Stimulated activated CD8-positive, alpha-beta memory T cell treated with anti-CD3 and anti-CD28 coated beads, Interleukin-4, amount 100 ng/mL, for 24 hours (primary cell): ENCODE measurements around the gene TNPO3.
"Not testable (repeated sequence)": the region's sequence is repeated elsewhere in the genome, so short reads cannot be mapped to it uniquely, and the experiment has no call there.

Source experiments
- DNase-seq: peaks from one replicate; pipeline ENCODE4 v3.0.0-alpha.2; 2020; ENCODE audit warnings: low read depth

Gene TNPO3

DNA sequence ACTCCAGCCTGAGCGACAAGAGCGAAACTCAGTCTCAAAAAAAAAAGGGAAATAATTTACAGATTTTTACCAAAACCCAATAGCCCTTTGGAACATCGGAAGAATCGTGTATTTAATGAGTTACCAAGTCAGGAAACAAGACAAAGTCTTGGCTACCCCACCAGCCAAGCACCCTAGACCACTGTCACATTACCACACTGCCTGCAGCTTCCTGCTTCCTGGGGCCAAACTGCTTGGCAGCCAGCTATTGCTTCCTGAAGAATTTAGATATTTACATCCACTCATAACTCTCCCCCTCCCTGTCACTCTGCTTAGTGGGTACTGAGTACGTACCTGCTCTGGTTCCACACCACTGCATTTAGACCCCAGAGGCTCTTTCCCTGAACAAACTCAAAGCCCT, 14.1 kb upstream of the TNPO3 start:
- no peak for DNase-seq

- no peak for DNase-seq
These were observed 13.1 kb upstream of the TNPO3 start for GRCh38 chr7:129067943-129068548.

GRCh38 chr7:129067132-129067561, 12.2 kb upstream of the TNPO3 start:
- DNase-seq: not testable (repeated sequence)

DNA sequence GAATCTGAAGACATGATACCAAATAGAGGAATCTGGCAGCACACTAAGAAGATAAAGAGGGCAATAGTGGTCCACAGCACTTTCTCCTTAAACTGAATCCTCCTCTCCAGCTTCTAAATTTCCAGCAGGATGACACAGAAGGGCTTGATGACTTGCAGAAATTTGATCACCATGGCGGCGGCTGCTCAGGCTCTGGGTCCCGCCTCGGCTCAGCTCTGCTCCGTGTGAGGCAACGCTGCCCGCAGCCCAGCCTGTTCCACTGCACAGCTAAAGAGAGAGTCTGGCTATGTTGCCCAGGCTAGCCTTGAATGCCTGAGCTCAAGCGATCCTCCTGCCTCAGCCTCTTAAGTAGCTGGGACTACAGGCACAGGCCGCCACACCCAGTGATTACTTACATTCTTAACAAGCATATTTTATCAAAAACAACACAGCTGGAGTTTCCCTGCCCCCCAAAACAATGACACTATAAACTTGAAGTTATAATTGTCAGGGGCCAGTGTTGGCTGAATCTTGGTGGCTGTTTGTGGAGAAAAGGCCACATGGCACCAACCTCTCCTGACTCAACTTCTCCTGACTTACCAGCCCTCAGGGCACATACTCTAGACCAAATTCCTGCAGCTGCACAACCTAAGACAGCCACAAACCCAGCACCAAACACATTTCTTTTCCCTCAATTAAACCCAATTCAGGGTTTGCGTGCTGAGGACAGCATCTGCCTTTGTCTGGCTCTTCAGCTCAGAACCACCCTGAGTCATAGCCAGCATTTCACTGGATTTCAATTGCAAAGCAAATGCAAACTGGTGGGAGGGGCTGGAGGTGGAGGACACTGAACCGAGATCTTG, 11.6 kb upstream of the TNPO3 start:
- no peak for DNase-seq

DNA sequence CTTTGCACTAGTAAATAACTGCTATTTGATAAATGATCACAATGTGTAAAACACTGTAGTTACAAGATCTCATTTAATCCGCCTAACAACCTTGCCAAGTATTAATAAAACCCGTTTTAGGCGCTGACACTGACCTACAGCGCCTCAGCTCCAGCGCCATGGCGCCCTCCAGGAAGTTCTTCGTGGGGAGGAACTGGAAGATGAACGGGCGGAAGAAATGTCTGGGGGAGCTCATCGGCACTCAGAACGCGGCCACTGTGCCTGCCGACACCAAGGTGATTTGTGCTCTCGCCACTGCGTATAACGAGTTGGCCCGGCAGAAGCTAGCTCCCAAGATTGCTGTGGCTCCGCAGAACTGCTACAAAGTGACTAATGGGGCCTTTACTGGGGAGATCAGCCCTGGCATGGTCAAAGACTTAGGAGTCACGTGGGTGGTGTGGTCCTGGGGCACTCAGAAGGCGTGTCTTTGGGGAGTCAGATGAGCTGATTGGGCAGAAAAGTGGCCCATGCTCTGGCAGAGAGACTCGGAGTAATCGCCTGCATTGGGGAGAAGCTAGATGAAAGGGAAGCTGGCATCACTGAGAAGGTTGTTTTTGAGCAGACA, 1.1 kb upstream of the TNPO3 start:
- DNase-seq: no peak

DNA sequence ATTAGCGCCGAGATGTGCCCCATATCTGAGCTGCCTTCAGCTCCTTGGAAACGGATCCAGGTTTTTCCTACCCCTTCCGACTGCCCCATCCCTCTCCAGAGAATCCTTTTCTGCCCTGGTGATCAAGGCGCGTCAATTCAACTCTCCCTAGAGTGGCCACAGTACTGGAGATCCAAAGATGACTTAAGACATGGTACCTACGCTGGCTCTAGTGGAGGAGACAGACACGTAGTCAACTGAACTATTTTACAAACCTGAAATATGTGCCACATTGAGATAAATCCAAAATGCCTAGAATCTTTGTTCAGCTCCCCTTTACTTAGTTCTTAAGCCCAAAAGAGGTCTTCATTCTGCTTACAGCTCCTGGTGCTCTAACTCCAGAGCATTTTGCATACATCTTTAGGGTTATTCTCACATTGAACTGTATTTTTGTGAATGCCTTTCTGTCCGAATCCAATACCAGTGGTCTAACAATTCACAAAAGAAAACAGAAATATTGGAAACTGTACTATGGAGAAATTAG, 444 bp upstream of the TNPO3 start:
- no peak for DNase-seq

DNA sequence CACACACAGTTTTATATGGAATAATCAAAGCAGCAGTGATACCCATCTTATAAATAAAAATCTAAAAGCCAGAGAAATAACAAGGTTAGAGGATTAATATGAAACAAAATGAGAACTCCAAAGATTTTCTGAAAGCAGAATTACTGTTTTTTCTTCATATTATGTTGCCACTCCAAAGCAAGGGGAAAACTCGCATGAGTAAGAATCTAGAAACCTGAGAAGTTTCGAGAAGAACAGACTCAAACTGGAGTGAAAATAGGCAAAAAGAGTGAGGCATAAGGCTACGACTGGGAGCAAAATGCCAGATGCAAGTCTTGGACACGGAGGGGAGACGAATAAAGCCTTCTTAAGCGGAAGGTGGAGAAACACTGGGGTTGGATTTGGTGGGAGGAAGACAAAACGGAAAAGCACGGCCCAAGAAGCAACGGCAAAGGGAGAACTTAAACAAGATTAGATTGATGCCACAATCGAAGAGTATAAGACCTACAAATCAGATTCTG, 923 bp downstream of the TNPO3 start:
- DNase-seq: no peak

GRCh38 chr7:129052441-129052840, 2.5 kb downstream of the TNPO3 start:
- DNase-seq: no peak

- DNase-seq: not testable (repeated sequence)
These were observed 3.5 kb downstream of the TNPO3 start for GRCh38 chr7:129051459-129051858.

DNA sequence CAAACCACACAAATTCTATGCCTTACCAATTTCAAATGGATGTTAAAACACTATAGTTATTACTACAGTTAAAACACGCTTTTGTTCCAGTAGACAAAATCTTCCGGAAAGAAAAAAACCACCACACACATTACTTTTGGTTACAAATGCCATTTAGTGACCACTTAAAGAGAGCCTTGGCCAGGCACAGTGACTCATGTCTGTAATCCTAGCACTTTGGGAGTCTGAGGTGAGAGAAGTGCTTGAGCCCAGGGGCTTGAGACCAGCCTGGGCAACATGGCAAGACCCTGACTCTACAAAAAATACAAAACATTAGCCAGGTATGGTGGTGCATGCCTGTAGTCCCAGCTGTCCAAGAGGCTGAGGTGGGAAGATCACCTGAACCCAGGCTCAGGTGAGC, 7.2 kb downstream of the TNPO3 start:
- no peak for DNase-seq

GRCh38 chr7:129045682-129046081, 9.2 kb downstream of the TNPO3 start:
- DNase-seq: no peak

DNA sequence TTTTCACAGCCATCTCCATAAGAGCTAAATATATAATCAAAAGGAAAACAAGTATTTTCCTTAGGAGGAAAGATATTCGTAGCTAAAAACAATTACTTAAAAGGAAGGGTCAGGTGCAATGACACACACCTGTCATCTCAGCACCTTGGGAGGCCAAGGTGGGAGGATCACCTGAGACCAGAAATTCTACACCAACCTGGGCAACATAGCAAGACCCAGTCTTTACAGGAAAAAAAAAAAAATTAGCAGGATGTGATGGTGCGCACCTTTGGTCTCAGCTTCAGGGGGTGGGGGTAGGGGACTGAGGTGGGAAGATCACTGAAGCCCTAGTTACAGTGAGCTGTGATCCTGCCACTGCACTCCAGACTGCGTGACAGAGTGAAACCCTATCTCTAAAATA, 11.9 kb downstream of the TNPO3 start:
- no peak for DNase-seq

DNA sequence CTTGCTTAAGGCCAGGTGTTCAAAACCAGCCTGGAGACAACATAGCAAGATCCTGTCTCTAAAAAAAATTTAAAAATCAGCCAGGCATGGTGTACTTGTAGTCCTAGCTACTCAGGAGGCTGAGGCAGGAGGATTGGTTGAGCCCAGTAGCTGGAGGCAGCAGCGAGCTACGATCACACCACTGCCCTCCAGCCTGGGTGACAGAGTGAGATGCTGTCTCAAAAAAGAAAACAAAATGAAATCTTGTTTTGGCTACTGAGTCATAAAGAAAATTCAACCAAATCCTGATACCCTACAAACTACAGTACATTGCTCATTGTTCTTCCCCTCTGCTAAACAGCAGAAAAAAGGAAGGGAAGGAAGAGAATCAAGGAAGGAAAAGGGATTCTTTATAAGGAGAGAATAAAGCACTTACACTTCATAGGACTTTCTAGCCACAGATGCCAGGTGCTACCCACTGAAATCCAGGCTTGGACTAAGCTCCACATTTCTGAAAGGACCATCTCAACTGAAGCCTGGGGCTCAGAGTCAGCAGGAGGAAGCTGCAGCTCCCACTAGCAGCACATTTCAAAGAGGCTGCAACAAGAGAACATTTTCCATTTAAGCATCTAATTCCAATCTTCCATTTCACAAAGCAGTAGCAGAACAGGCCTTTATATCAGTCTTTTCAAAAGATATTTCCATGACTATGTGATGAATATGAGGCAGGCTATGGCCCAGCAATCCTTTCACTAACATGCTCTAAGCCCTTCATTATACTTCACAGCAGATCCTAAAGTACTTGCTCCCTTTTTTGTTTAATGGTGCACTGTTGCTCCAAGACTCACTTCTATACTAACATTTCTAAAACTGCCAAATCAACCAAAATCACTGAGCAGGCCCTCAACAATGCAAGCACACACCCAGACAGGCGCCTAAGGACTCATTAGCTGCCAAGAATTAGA, 13.5 kb downstream of the TNPO3 start:
- no peak for DNase-seq

DNA sequence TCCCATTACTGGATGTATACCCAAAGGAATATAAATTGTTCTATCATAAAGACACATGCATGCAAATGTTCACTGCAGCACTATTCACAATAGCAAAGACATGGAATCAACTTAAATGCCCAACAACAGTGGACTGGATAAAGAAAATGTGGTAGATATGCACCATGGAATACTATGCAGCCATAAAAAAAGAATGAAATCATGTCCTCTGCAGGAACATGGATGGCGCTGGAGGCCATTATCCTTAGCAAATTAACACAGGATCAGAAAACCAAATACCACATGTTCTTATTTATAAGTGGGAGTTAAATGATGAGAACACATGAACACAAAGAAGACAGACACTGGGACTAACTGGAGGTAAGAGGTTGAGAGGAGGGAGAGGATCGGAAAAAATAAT, 16.4 kb downstream of the TNPO3 start:
- DNase-seq: not testable (repeated sequence)

DNA sequence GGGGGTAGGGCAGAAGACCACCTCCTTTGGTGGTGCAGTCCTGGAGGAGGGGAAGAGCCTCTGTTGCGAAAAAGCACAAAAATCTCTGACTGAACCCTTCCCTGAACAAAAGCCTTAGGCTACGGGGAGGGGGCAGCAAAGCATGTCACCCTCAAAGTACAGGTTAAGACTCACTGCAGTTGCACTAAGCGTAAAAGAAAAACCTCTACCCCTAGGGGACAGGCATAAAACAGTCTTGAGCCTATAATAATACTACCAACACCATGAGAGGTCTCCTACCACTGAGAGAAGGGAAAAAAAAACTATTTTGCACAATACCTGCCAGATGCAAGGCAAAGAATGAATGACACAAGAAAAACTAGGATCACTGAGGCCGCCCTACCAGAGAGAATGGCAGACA, 17.3 kb downstream of the TNPO3 start:
- DNase-seq: no peak

DNA sequence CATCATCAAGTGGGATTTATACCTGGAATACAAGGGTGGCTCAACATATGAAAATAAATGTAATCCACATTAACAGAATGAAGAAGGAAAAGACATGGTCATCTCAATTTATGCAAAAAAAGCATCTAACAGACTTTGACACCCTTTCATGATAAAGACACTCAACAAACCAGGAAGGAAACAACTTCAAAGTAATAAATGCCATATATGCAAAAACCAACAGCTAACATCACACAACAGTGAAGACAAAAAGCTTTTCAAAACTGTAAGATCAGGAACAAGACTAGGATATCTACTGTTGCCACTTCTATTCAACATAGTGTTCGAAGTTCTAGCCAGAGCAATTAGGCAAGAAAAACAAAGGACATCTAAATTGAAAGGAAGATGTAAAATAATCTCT, 22.9 kb downstream of the TNPO3 start:
- no peak for DNase-seq

DNA sequence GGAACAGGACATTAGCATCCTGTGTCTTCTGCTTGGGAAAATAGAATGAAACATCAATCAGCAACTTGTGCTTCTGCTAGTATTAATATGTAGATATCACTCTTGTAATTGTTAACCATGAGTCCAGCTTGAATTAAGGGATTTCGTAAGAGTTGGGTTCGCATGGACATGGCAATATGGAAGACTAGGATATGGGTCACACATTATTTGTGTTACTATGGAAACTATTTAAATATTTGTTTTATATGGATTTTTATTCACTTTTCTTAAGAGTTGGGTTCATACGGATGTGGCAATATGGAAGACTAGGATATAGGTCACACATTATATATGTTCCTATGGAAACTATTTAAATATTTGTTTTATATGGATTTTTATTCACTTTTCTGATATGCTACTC, 24.5 kb downstream of the TNPO3 start:
- no peak for DNase-seq

- DNase-seq: no peak
These were observed 30.8 kb downstream of the TNPO3 start for GRCh38 chr7:129024125-129024524.

DNA sequence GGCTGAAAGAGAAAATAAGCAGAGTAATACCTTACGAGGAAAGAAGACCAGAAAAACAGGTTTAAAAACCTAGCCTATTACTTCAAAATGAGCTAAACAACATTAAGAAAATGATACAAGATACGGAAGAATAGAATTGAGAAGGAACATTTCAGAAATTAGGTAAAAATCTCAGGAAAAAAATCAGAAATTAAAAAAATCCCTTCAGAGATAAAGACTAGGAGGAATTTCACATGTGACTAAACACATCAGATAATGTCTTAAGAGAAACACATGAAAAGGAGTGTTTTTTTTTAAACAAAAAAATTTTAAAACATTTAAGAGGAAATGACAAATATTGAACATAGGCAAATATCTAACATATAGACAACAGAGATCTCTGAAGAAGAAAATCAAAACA, 33.3 kb downstream of the TNPO3 start:
- DNase-seq: no peak

- no peak for DNase-seq
These were observed 36.9 kb downstream of the TNPO3 start for GRCh38 chr7:129017933-129018538.

DNA sequence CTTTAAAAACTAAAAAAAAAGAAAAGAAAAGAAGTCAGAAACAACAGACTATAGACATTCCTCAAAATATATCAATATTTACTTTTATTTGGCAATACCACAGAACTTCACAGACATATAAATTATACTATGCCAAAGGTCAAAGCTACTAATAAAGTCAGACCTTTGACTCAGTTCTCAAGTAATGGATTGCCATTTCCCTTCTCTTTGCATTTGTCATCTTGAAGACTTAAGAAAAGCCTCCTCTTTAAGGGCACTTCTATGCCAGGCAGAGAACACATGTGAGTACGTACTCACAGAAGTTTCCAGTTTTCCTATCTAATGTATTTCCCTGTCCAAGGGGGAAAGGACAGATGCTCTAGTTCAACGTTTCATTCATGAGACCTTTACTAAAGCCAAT, 37.6 kb downstream of the TNPO3 start:
- DNase-seq: no peak
